Measurements from ENCODE around the gene ADSL. TPM values are rescaled to one million over a fixed set of nuclear protein-coding genes. Genes with fewer than 3 reads are reported as not detected.

The ADSL gene
- total RNA-seq, 1 donor from 2014 or later = 74.1 TPM

DNA sequence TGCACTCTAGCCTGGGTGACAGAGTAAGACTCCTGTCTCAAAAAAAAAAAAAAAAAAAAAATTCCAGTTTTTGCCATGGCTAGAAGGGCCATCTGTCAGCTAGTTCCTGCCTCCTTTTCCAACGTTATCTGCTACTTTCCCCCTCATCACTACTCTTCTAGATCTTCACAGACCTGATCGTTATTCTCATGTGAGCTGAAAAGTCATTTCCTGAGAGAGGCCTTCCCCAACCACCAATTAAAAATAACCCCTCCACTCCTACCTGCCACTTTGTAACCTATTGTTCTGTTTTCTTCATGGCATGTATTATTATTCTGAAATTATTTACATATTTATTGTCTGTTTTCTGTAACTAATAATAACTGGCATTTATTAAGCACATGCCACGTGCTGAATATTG is 48.3 kb downstream of the ADSL start:
- peaks cover 22% of the 10 kb centered on the region for H3K4me1 Mint-ChIP-seq (ENCODE audit: unreplicated experiment)
- H3K27me3 Mint-ChIP-seq (ENCODE audit: unreplicated experiment) = no peaks in the 10 kb centered on the region
- no peak for DNase-seq (ENCODE audit: extremely low spot score, unreplicated experiment)
- H3K27ac Mint-ChIP-seq (ENCODE audit: unreplicated experiment) = no peak overlapping the region
- no peak for TF ChIP-seq CTCF (IDR thresholded peaks at IDR 0.05)
- no peak overlapping the region for H3K4me3 Mint-ChIP-seq (ENCODE audit: unreplicated experiment)
- H3K36me3 Mint-ChIP-seq (ENCODE audit: unreplicated experiment) = peaks cover 3% of the 10 kb centered on the region
- H3K9me3 Mint-ChIP-seq (ENCODE audit: unreplicated experiment) = no peaks in the 10 kb centered on the region

GRCh38 chr22:40395607-40396006 is 49.3 kb downstream of the ADSL start:
- peaks cover 22% of the 10 kb centered on the region for H3K4me1 Mint-ChIP-seq (ENCODE audit: unreplicated experiment)
- no peak for DNase-seq (ENCODE audit: extremely low spot score, unreplicated experiment)
- TF ChIP-seq CTCF (IDR thresholded peaks at IDR 0.05) = no peak
- no peak overlapping the region for H3K4me3 Mint-ChIP-seq (ENCODE audit: unreplicated experiment)
- H3K27ac Mint-ChIP-seq (ENCODE audit: unreplicated experiment) = peak overlapping the region; percentile 99
- peaks cover 3% of the 10 kb centered on the region for H3K36me3 Mint-ChIP-seq (ENCODE audit: unreplicated experiment)
- H3K9me3 Mint-ChIP-seq (ENCODE audit: unreplicated experiment) = no peaks in the 10 kb centered on the region
- H3K27me3 Mint-ChIP-seq (ENCODE audit: unreplicated experiment) = no peaks in the 10 kb centered on the region

- peak overlapping the region; percentile 99 for H3K27ac Mint-ChIP-seq (ENCODE audit: unreplicated experiment)
- peak; percentile 88 for DNase-seq (ENCODE audit: extremely low spot score, unreplicated experiment)
- no peaks in the 10 kb centered on the region for H3K27me3 Mint-ChIP-seq (ENCODE audit: unreplicated experiment)
- H3K36me3 Mint-ChIP-seq (ENCODE audit: unreplicated experiment) = peaks cover 4% of the 10 kb centered on the region
- no peak overlapping the region for H3K4me3 Mint-ChIP-seq (ENCODE audit: unreplicated experiment)
- H3K9me3 Mint-ChIP-seq (ENCODE audit: unreplicated experiment) = no peaks in the 10 kb centered on the region
- H3K4me1 Mint-ChIP-seq (ENCODE audit: unreplicated experiment) = peaks cover 22% of the 10 kb centered on the region
- TF ChIP-seq CTCF (IDR thresholded peaks at IDR 0.05) = no peak
Observed at GRCh38 chr22:40396882-40397281, 50.6 kb downstream of the ADSL start.

- Mint-ChIP-seq H3K9me3 (ENCODE audit: unreplicated experiment) (no peaks in the 10 kb centered on the region), H3K27ac (ENCODE audit: unreplicated experiment) (peak overlapping the region; percentile 99), H3K36me3 (ENCODE audit: unreplicated experiment) (peaks cover 9% of the 10 kb centered on the region), H3K4me3 (ENCODE audit: unreplicated experiment) (peak overlapping the region; percentile 36), H3K4me1 (ENCODE audit: unreplicated experiment) (peaks cover 18% of the 10 kb centered on the region), H3K27me3 (ENCODE audit: unreplicated experiment) (no peaks in the 10 kb centered on the region)
- no peak for TF ChIP-seq CTCF (IDR thresholded peaks at IDR 0.05)
- no peak for DNase-seq (ENCODE audit: extremely low spot score, unreplicated experiment)
Observed at GRCh38 chr22:40397396-40397795, 51.1 kb downstream of the ADSL start.

DNA sequence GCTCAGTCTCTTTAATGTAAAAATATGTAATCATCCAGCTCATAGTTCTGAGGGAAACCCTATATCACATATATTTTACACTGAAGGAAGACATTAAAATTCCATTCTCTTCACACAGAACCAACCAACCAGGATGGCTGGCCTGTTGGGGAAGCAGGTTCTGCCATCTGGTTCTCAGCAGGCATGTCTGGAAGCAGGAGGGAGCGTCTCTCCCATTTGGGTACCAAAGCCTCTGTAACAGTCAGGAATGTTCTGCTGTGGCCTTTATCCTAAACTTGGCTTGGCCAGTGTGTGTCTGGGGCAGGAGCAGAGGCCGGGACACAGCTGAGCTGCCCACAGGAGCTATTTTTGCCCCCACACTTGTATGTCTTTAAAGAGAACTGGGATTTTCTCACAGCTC is 53.3 kb downstream of the ADSL start:
- no peaks in the 10 kb centered on the region for H3K9me3 Mint-ChIP-seq (ENCODE audit: unreplicated experiment)
- peak overlapping the region; percentile 67 for H3K27ac Mint-ChIP-seq (ENCODE audit: unreplicated experiment)
- no peak for DNase-seq (ENCODE audit: extremely low spot score, unreplicated experiment)
- H3K36me3 Mint-ChIP-seq (ENCODE audit: unreplicated experiment) = peaks cover 14% of the 10 kb centered on the region
- no peak overlapping the region for H3K4me3 Mint-ChIP-seq (ENCODE audit: unreplicated experiment)
- peaks cover 18% of the 10 kb centered on the region for H3K4me1 Mint-ChIP-seq (ENCODE audit: unreplicated experiment)
- TF ChIP-seq CTCF (IDR thresholded peaks at IDR 0.05) = no peak
- H3K27me3 Mint-ChIP-seq (ENCODE audit: unreplicated experiment) = no peaks in the 10 kb centered on the region
